Astrocyte (in vitro differentiated cells and primary cell): Measurements from ENCODE around the gene EPS8L1. TPM values are rescaled to one million over a fixed set of nuclear protein-coding genes. Genes with fewer than 3 reads are reported as not detected.

Source experiments
- DNase-seq: peaks from one replicate; pipeline ENCODE4 v3.0.0-alpha.2; 2010; ENCODE audit warnings: low read depth
- FAIRE-seq: peaks from 2 replicates; lab custom pipeline; 2011; peaks lifted over from hg19 to GRCh38; lab: Jason Lieb, UNC
- H2AFZ ChIP-seq: 2 replicates; pipeline ENCODE4 v1.6.0; 2012; ENCODE audit warnings: low read depth, low read length, inconsistent platforms
- H3K27ac ChIP-seq: 2 replicates; pipeline ENCODE4 v1.5.1; 2011; ENCODE audit warnings: low read depth, low read length, inconsistent platforms
- H3K27me3 ChIP-seq: 2 replicates; pipeline ENCODE4 v1.6.0; 2011; ENCODE audit warnings: low read length, inconsistent platforms; ENCODE audit not compliant: insufficient read depth
- H3K36me3 ChIP-seq: 2 replicates; pipeline ENCODE4 v1.5.1; 2011; ENCODE audit warnings: low read length, inconsistent platforms; ENCODE audit not compliant: insufficient read depth
- H3K4me1 ChIP-seq: 2 replicates; pipeline ENCODE4 v1.5.1; 2011; ENCODE audit warnings: low read length, inconsistent platforms; ENCODE audit not compliant: insufficient read depth
- H3K4me2 ChIP-seq: 2 replicates; pipeline ENCODE4 v1.6.0; 2012; ENCODE audit warnings: low read length, inconsistent platforms
- H3K4me3 ChIP-seq: 2 replicates; pipeline ENCODE4 v1.5.1; 2011; ENCODE audit warnings: low read depth, mild to moderate bottlenecking, low read length, inconsistent platforms; ENCODE audit not compliant: insufficient read depth
- H3K79me2 ChIP-seq: 2 replicates; pipeline ENCODE4 v1.6.0; 2012; ENCODE audit warnings: mild to moderate bottlenecking, low read length, inconsistent platforms; ENCODE audit not compliant: insufficient read depth
- H3K9ac ChIP-seq: 2 replicates; pipeline ENCODE4 v1.6.0; 2012; ENCODE audit warnings: mild to moderate bottlenecking, low read length, inconsistent platforms
- H3K9me3 ChIP-seq: 2 replicates; pipeline ENCODE4 v1.5.1; 2012; ENCODE audit warnings: low read depth, mild to moderate bottlenecking, low read length, inconsistent platforms; ENCODE audit not compliant: insufficient read depth
- H4K20me1 ChIP-seq: 2 replicates; pipeline ENCODE4 v1.6.0; 2012; ENCODE audit warnings: low read length, inconsistent platforms; ENCODE audit not compliant: insufficient read depth
- H3K27ac Mint-ChIP-seq: one replicate; pipeline ENCODE4 v1.8.0; 2021; ENCODE audit warnings: mild to moderate bottlenecking, mixed read lengths; ENCODE audit not compliant: unreplicated experiment
- H3K27me3 Mint-ChIP-seq: one replicate; pipeline ENCODE4 v1.8.0; 2021; ENCODE audit warnings: low read depth, mixed read lengths; ENCODE audit not compliant: unreplicated experiment
- H3K36me3 Mint-ChIP-seq: one replicate; pipeline ENCODE4 v1.8.0; 2021; ENCODE audit warnings: low read depth, mixed read lengths; ENCODE audit not compliant: unreplicated experiment
- H3K4me1 Mint-ChIP-seq: one replicate; pipeline ENCODE4 v1.8.0; 2021; ENCODE audit warnings: low read depth, mixed read lengths; ENCODE audit not compliant: unreplicated experiment
- H3K4me3 Mint-ChIP-seq: one replicate; pipeline ENCODE4 v1.8.0; 2021; ENCODE audit warnings: mild to moderate bottlenecking, moderate library complexity, mixed read lengths; ENCODE audit not compliant: unreplicated experiment
- H3K9me3 Mint-ChIP-seq: one replicate; pipeline ENCODE4 v1.8.0; 2021; ENCODE audit warnings: mild to moderate bottlenecking, mixed read lengths; ENCODE audit not compliant: unreplicated experiment
- EZH2 ChIP-seq: IDR thresholded peaks from 2 replicates; pipeline ENCODE4 v1.6.1; 2012; ENCODE audit warnings: mild to moderate bottlenecking, low read length, inconsistent platforms; ENCODE audit not compliant: insufficient read depth
- total RNA-seq: library from RNA; stranded (reverse); gene quantifications from 2 replicates; pipeline ENCODE4 v1.2.1, GENCODE V29; 2021
- TF ChIP-seq, protein P1 (sequence below): IDR thresholded peaks from 2 replicates; pipeline ENCODE4 v1.5.1; 2011; ENCODE audit warnings: low read depth, mild to moderate bottlenecking, inconsistent platforms, low read length, moderate library complexity; ENCODE audit not compliant: insufficient read depth

The EPS8L1 gene
- total RNA-seq, 1 donor from 2014 or later: 9.2 TPM

GRCh38 chr19:55088543-55089341, 13.1 kb downstream of the EPS8L1 start:
- H3K27ac Mint-ChIP-seq: peak overlapping the region; percentile 87
- H3K4me1 ChIP-seq: peaks cover 19% of the 10 kb centered on the region
- no peak for FAIRE-seq
- no peaks in the 10 kb centered on the region for H3K36me3 ChIP-seq
- no peak overlapping the region for H3K4me3 ChIP-seq
- H3K27me3 ChIP-seq: peaks cover 22% of the 10 kb centered on the region
- peaks cover 18% of the 10 kb centered on the region for H3K27me3 Mint-ChIP-seq
- H3K4me1 Mint-ChIP-seq: peaks cover 14% of the 10 kb centered on the region
- H3K27ac ChIP-seq: no peak overlapping the region
- H3K79me2 ChIP-seq: no peaks in the 10 kb centered on the region
- H3K4me2 ChIP-seq: peak overlapping the region; percentile 91
- TF ChIP-seq, protein P1, sequence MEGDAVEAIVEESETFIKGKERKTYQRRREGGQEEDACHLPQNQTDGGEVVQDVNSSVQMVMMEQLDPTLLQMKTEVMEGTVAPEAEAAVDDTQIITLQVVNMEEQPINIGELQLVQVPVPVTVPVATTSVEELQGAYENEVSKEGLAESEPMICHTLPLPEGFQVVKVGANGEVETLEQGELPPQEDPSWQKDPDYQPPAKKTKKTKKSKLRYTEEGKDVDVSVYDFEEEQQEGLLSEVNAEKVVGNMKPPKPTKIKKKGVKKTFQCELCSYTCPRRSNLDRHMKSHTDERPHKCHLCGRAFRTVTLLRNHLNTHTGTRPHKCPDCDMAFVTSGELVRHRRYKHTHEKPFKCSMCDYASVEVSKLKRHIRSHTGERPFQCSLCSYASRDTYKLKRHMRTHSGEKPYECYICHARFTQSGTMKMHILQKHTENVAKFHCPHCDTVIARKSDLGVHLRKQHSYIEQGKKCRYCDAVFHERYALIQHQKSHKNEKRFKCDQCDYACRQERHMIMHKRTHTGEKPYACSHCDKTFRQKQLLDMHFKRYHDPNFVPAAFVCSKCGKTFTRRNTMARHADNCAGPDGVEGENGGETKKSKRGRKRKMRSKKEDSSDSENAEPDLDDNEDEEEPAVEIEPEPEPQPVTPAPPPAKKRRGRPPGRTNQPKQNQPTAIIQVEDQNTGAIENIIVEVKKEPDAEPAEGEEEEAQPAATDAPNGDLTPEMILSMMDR: peak; percentile 41
- TF ChIP-seq EZH2: no peak
- peaks cover 37% of the 10 kb centered on the region for H4K20me1 ChIP-seq
- no peak overlapping the region for H2AFZ ChIP-seq
- DNase-seq: no peak
- H3K4me3 Mint-ChIP-seq: peak overlapping the region; percentile 82
- peak overlapping the region; percentile 48 for H3K9ac ChIP-seq
- H3K9me3 Mint-ChIP-seq: no peaks in the 10 kb centered on the region
- H3K9me3 ChIP-seq: no peaks in the 10 kb centered on the region
- peaks cover 6% of the 10 kb centered on the region for H3K36me3 Mint-ChIP-seq

GRCh38 chr19:55089342-55089944, 13.8 kb downstream of the EPS8L1 start:
- Histone ChIP-seq H3K4me2 (no peak overlapping the region), H3K79me2 (no peaks in the 10 kb centered on the region), H3K4me1 (peaks cover 19% of the 10 kb centered on the region), H4K20me1 (peaks cover 37% of the 10 kb centered on the region), H3K9ac (no peak overlapping the region), H3K4me3 (no peak overlapping the region), H2AFZ (no peak overlapping the region), H3K27ac (no peak overlapping the region), H3K36me3 (no peaks in the 10 kb centered on the region), H3K9me3 (no peaks in the 10 kb centered on the region), H3K27me3 (peaks cover 15% of the 10 kb centered on the region)
- Mint-ChIP-seq H3K9me3 (no peaks in the 10 kb centered on the region), H3K4me1 (peaks cover 14% of the 10 kb centered on the region), H3K36me3 (peaks cover 3% of the 10 kb centered on the region), H3K27ac (no peak overlapping the region), H3K4me3 (peak overlapping the region; percentile 46), H3K27me3 (peaks cover 13% of the 10 kb centered on the region)
- FAIRE-seq: no peak
- no peak for DNase-seq
- TF ChIP-seq EZH2: no peak
- TF ChIP-seq, protein P1: no peak
